Right atrium auricular region (tissue), 2 donors: Measurements from ENCODE around the gene TMEM127. TPM values are rescaled to one million over a fixed set of nuclear protein-coding genes. Genes with fewer than 3 reads are reported as not detected.
A peak's percentile ranks its signal among the peaks of the same experiment; 100 is the strongest.
"Not testable (repeated sequence)": the region's sequence is repeated elsewhere in the genome, so short reads cannot be mapped to it uniquely, and the experiment has no call there.

Experiments
- DNase-seq: peaks from one replicate; pipeline ENCODE4 v3.0.0-alpha.2; 2019; ENCODE audit warnings: low spot score
- H3K27ac ChIP-seq, 2 donors: fragments of 200-600 bp; sonication (generic); 1 replicate in 1 of 2; 2 replicates in 1 of 2; pipeline ENCODE4 v1.5.1; 2016 to 2019
- H3K27me3 ChIP-seq, 2 donors: fragments of 200-600 bp; sonication (generic); one replicate each; pipeline versions ENCODE4 v1.5.1 to v1.6.0; 2017 to 2019
- H3K36me3 ChIP-seq: fragments of 200-600 bp; sonication (generic); one replicate; pipeline ENCODE4 v1.5.1; 2016
- H3K4me1 ChIP-seq, 2 donors: fragments of 200-600 bp; sonication (generic); one replicate each; pipeline versions ENCODE4 v1.5.1 to v1.6.0; 2017 to 2019
- H3K4me3 ChIP-seq, 2 donors: fragments of 200-600 bp; sonication (generic); 1 replicate in 1 of 2; 2 replicates in 1 of 2; pipeline ENCODE4 v1.5.1; 2017 to 2019; ENCODE audit warnings: mild to moderate bottlenecking in 1 of 2, moderate library complexity in 1 of 2
- H3K9me3 ChIP-seq, 2 donors: fragments of 200-600 bp; sonication (generic); one replicate each; pipeline ENCODE4 v1.5.1; 2019
- CTCF ChIP-seq, 2 donors: fragments of 200-600 bp; sonication (generic); IDR thresholded peaks; one replicate each; pipeline ENCODE4 v1.5.1; 2019; ENCODE audit warnings: antibody characterized with exemption in 2 of 2
- total RNA-seq, 2 donors: library from RNA; depleted of rRNA; stranded (reverse); fragments of >200 nt; gene quantifications; one replicate each; pipeline ENCODE4 v1.1.0, GENCODE V29; 2016

TMEM127 gene
- total RNA-seq, 2 donors from 2014 or later, result 88.9 to 95.2 TPM

- no peak for TF ChIP-seq CTCF (IDR thresholded peaks at IDR 0.05)
- peak overlapping the region; percentile 96 to 97 for H3K27ac ChIP-seq
- no peaks in the 10 kb centered on the region for H3K27me3 ChIP-seq
- no peak for DNase-seq
- H3K4me3 ChIP-seq, result no peak overlapping the region
- peaks cover 7 to 88% of the 10 kb centered on the region in 2 donors for H3K4me1 ChIP-seq
- H3K9me3 ChIP-seq, result no peaks in the 10 kb centered on the region
- H3K36me3 ChIP-seq, result peaks cover 19% of the 10 kb centered on the region
Measured at GRCh38 chr2:96261328-96262003, 4.3 kb downstream of the TMEM127 start.

GRCh38 chr2:96260387-96261260, 5.2 kb downstream of the TMEM127 start:
- Histone ChIP-seq H3K4me3 (peak overlapping the region; percentile 0 to 18), H3K4me1 (peaks cover 5 to 93% of the 10 kb centered on the region in 2 donors), H3K9me3 (no peaks in the 10 kb centered on the region), H3K27ac (peak overlapping the region; percentile 96 to 97), H3K27me3 (no peaks in the 10 kb centered on the region), H3K36me3 (peaks cover 25% of the 10 kb centered on the region)
- DNase-seq, result peak; percentile 80
- TF ChIP-seq CTCF (IDR thresholded peaks at IDR 0.05), result peak in 1 of 2 donors; percentile 56

GRCh38 chr2:96259497-96259921, 6.3 kb downstream of the TMEM127 start:
- Histone ChIP-seq H3K27ac (peak overlapping the region; percentile 96 to 97), H3K27me3 (no peaks in the 10 kb centered on the region), H3K4me1 (peaks cover 5 to 98% of the 10 kb centered on the region in 2 donors), H3K9me3 (no peaks in the 10 kb centered on the region), H3K4me3 (peak overlapping the region; percentile 0 to 18), H3K36me3 (peaks cover 37% of the 10 kb centered on the region)
- no peak for TF ChIP-seq CTCF (IDR thresholded peaks at IDR 0.05)
- DNase-seq, result no peak

- Histone ChIP-seq H3K36me3 (peaks cover 44% of the 10 kb centered on the region), H3K4me1 (peaks cover 5 to 98% of the 10 kb centered on the region in 2 donors), H3K4me3 (no peak overlapping the region), H3K27ac (peak overlapping the region; percentile 96 to 97), H3K27me3 (no peaks in the 10 kb centered on the region), H3K9me3 (no peaks in the 10 kb centered on the region)
- TF ChIP-seq CTCF (IDR thresholded peaks at IDR 0.05), result no peak
- no peak for DNase-seq
Measured at GRCh38 chr2:96258166-96259022, 7.4 kb downstream of the TMEM127 start.

- not testable (repeated sequence) for H3K27me3 ChIP-seq, H3K9me3 ChIP-seq, DNase-seq, H3K4me3 ChIP-seq
- Histone ChIP-seq H3K27ac (peak overlapping the region; percentile 96 to 97), H3K36me3 (peaks cover 50% of the 10 kb centered on the region), H3K4me1 (peaks cover 5 to 98% of the 10 kb centered on the region in 2 donors)
Measured at GRCh38 chr2:96257744-96258143, 8.1 kb downstream of the TMEM127 start.
